GM21717 (cell line): ENCODE measurements around the gene HIPK4.
"Not testable (repeated sequence)": the region's sequence is repeated elsewhere in the genome, so short reads cannot be mapped to it uniquely, and the experiment has no call there.

Experiments used
- ATAC-seq: cut with Tn5 transposase; IDR thresholded peaks from one replicate; pipeline ENCODE4 v1.9.1; 2021; ENCODE audit warnings: mild to moderate bottlenecking, moderate library complexity; ENCODE audit not compliant: unreplicated experiment

HIPK4 gene

GRCh38 chr19:40416918-40417642 lies 27.1 kb upstream of the HIPK4 start:
- ATAC-seq: no peak

- no peak for ATAC-seq
These were observed 25.8 kb upstream of the HIPK4 start for GRCh38 chr19:40415768-40416167.

GRCh38 chr19:40414542-40415535 lies 24.9 kb upstream of the HIPK4 start:
- no peak for ATAC-seq

- no peak for ATAC-seq
These were observed 23.4 kb upstream of the HIPK4 start, which contains the start of gene PRX for GRCh38 chr19:40413291-40413845. PRX (minus strand) TSS chr19:40413378; CDS start chr19:40407932, 5,446 bp downstream.

- no peak for ATAC-seq
These were observed 22.9 kb upstream of the HIPK4 start for GRCh38 chr19:40412866-40413265.

- no peak for ATAC-seq
These were observed 22.0 kb upstream of the HIPK4 start for GRCh38 chr19:40411958-40412499.

- ATAC-seq: no peak
These were observed 21.3 kb upstream of the HIPK4 start for GRCh38 chr19:40411125-40411842.

GRCh38 chr19:40410030-40410389 lies 20.0 kb upstream of the HIPK4 start:
- no peak for ATAC-seq

GRCh38 chr19:40408598-40408925 lies 18.6 kb upstream of the HIPK4 start:
- not testable (repeated sequence) for ATAC-seq

GRCh38 chr19:40407714-40408597 lies 18.0 kb upstream of the HIPK4 start:
- ATAC-seq: no peak

GRCh38 chr19:40403262-40403984 lies 13.4 kb upstream of the HIPK4 start:
- peak; percentile 51 for ATAC-seq

- no peak for ATAC-seq
These were observed 10.6 kb upstream of the HIPK4 start for GRCh38 chr19:40400559-40400958.

GRCh38 chr19:40398417-40399131 lies 8.6 kb upstream of the HIPK4 start:
- ATAC-seq: no peak

- no peak for ATAC-seq
These were observed 7.6 kb upstream of the HIPK4 start for GRCh38 chr19:40397568-40397906.

GRCh38 chr19:40396886-40397567 lies 7.0 kb upstream of the HIPK4 start:
- ATAC-seq: no peak

GRCh38 chr19:40395956-40396355 lies 6.0 kb upstream of the HIPK4 start:
- ATAC-seq: no peak

- ATAC-seq: no peak
These were observed 4.8 kb upstream of the HIPK4 start for GRCh38 chr19:40394816-40395210.
